Bronchial epithelial cell (primary cell): ENCODE measurements around the gene HELLS. TPM values are rescaled to one million over a fixed set of nuclear protein-coding genes. Genes with fewer than 3 reads are reported as not detected.
A peak's percentile ranks its signal among the peaks of the same experiment; 100 is the strongest.

ENCODE experiments used
- DNase-seq: peaks from one replicate; pipeline ENCODE4 v3.0.0-alpha.2; 2010; ENCODE audit warnings: low read depth
- FAIRE-seq: peaks from 2 replicates; lab custom pipeline; 2011; peaks lifted over from hg19 to GRCh38; lab: Jason Lieb, UNC
- H3K27me3 ChIP-seq: 2 replicates; pipeline ENCODE4 v1.5.1; 2011; ENCODE audit warnings: low read length; ENCODE audit not compliant: control insufficient read depth, insufficient read depth
- H3K36me3 ChIP-seq: 2 replicates; pipeline ENCODE4 v1.5.1; 2011; ENCODE audit warnings: low read length; ENCODE audit not compliant: control insufficient read depth, insufficient read depth
- H3K4me3 ChIP-seq: 2 replicates; pipeline ENCODE4 v1.5.1; 2011; ENCODE audit warnings: mild to moderate bottlenecking, low read depth, low read length, control low read depth
- CTCF ChIP-seq: IDR thresholded peaks from 2 replicates; pipeline ENCODE4 v1.5.1; 2011; ENCODE audit warnings: mild to moderate bottlenecking, moderate library complexity, low read length, control low read depth, inconsistent platforms; ENCODE audit not compliant: insufficient read depth, severe bottlenecking
- total RNA-seq: library from RNA; depleted of rRNA; stranded (reverse); fragments of >200 nt; gene quantifications from 2 replicates; pipeline ENCODE4 v1.2.1, GENCODE V29; 2014

HELLS gene
- total RNA-seq, 1 donor from 2014 or later = 5.3 TPM

- no peak for DNase-seq
- FAIRE-seq = no peak
- H3K36me3 ChIP-seq = no peaks in the 10 kb centered on the region
- no peak for TF ChIP-seq CTCF
- H3K4me3 ChIP-seq = no peak overlapping the region
- no peaks in the 10 kb centered on the region for H3K27me3 ChIP-seq
Observed at GRCh38 chr10:94617389-94617944, 71.9 kb downstream of the HELLS start.

DNA sequence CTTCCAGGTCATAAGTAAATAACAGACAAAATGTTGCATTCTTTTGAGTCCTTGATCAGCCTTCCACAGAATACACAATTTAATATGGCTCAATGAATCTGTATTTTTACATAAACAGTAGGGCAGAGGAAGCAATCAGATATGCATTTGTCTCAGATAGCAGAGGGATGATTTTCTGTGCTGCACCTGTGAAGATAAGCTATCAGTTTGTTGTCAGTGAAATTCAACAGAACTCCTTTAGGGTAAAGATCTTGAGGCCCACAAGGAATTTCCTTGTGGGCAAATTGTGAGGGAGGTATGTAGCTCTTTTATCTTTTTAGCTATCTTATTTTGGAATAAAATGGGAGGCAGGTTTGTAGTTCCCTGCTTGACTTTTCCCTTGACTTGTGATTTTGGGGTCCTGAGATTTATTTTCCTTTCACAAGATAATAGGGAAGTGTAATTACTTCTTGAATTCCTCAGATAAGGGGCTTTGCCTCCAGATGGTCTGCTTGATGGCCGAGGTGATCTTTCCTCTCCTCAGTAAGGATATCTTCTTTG lies 77.1 kb downstream of the HELLS start:
- no peak for TF ChIP-seq CTCF
- H3K4me3 ChIP-seq = no peak overlapping the region
- no peaks in the 10 kb centered on the region for H3K36me3 ChIP-seq
- DNase-seq (no peak), FAIRE-seq (no peak)
- H3K27me3 ChIP-seq = no peaks in the 10 kb centered on the region

- no peaks in the 10 kb centered on the region for H3K36me3 ChIP-seq
- DNase-seq = no peak
- no peak for FAIRE-seq
- TF ChIP-seq CTCF = no peak
- no peak overlapping the region for H3K4me3 ChIP-seq
- H3K27me3 ChIP-seq = no peaks in the 10 kb centered on the region
Observed at GRCh38 chr10:94623572-94623971, 78.0 kb downstream of the HELLS start.

DNA sequence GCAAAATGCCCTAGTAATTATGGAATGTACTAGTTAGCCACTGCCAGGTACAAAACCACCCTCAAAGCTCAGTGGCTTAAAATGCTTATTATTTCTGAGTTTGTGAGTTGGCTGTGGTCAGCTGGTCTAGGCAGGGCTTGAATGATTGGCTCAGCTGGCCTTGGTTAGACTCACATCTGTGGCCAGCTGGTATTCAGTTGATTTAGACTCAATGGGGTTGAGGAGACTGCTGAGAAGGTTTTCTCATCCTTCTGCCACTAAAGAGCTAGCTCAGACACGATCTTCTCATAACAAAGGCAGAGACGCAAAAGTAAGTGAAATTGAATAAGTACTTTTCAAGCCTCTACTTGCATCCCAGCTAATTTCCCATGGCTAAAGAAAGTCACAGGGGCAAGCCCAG lies 80.9 kb downstream of the HELLS start:
- no peaks in the 10 kb centered on the region for H3K27me3 ChIP-seq
- peak; percentile 57 for DNase-seq
- no peak for TF ChIP-seq CTCF
- H3K4me3 ChIP-seq = no peak overlapping the region
- FAIRE-seq = no peak
- no peaks in the 10 kb centered on the region for H3K36me3 ChIP-seq

GRCh38 chr10:94627511-94627910 lies 81.9 kb downstream of the HELLS start:
- Histone ChIP-seq H3K27me3 (no peaks in the 10 kb centered on the region), H3K36me3 (no peaks in the 10 kb centered on the region), H3K4me3 (no peak overlapping the region)
- no peak for TF ChIP-seq CTCF
- peak; percentile 35 for DNase-seq
- no peak for FAIRE-seq
